ENCODE data around the gene SGIP1. TPM values are rescaled to one million over a fixed set of nuclear protein-coding genes. Genes with fewer than 3 reads are reported as not detected.
"Not testable (repeated sequence)": the region's sequence is repeated elsewhere in the genome, so short reads cannot be mapped to it uniquely, and the experiment has no call there.

Gene SGIP1
- total and polyA plus RNA-seq, 4 donors: 24.0 to 66.7 (median 46.2) TPM

DNA sequence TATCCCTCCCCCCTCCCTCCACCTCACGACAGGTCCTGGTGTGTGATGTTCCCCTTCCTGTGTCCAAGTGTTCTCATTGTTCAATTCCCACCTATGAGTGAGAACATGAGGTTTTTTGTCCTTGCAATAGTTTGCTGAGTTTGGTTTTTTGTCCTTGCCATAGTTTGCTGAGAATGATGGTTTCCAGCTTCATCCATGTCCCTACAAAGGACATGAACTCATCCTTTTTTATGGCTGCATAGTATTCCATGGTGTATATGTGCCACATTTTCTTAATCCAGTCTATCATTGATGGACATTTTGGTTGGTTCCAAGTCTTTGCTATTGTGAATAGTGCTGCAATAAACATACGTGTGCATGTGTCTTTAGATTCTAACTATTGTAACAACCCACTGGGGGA is 261.9 kb downstream of the SGIP1 start:
- not testable (repeated sequence) for H3K4me1 ChIP-seq (ENCODE audit: control insufficient read depth, insufficient read depth, low read length); H3K36me3 ChIP-seq (ENCODE audit: control insufficient read depth, insufficient read depth, low read length); DNase-seq (ENCODE audit: low read depth in 4 of 6, low spot score in 6 of 6); H3K27ac ChIP-seq (ENCODE audit: low read depth, low read length); H3K9me3 ChIP-seq (ENCODE audit: control insufficient read depth, insufficient read depth, low read length); H3K4me3 ChIP-seq (ENCODE audit: low read depth, low read length); H3K27me3 ChIP-seq (ENCODE audit: control insufficient read depth, insufficient read depth, low read length)
- WGBS (ENCODE audit: insufficient coverage): no CpG with 5 or more reads among the region's 2 CpGs

Small RNA genes within 50 kb of the gene (small RNA-seq; reads per million reads assigned to genes)
- 1.9 reads per million, percentile 89 among the genes with 10 or more reads in this experiment for gene MIR3117 (ENCODE audit: low replicate concordance)

Other genes starting within 250 kb of the SGIP1 start
- 10 to 100 TPM; 25.4 to 36.1 TPM for gene DYNLT5, start 218.3 kb downstream of the SGIP1 start, total RNA-seq
- 10 to 100 TPM; 29.7 to 43.3 TPM for gene DYNLT5, start 218.3 kb downstream of the SGIP1 start, polyA plus RNA-seq (ENCODE audit: insufficient read length in 2 of 2)

Data from spinal cord (tissue), 10 donors.